ENCODE data around the gene AKT3.

GRCh38 chr1:243496187-243496646, 353.8 kb downstream of the AKT3 start:
- TF ChIP-seq CTCF (IDR thresholded peaks at IDR 0.05): no peak
- TF ChIP-seq POLR2A (IDR thresholded peaks at IDR 0.05): no peak

Data from esophagus squamous epithelium (tissue), 4 donors.